A549 (cell line): ENCODE results near the gene COX4I1. TPM values are rescaled to one million over a fixed set of nuclear protein-coding genes. Genes with fewer than 3 reads are reported as not detected.

ENCODE experiments used
- ATAC-seq, 2 experiments: fragments of 200-7000 bp in 1 of 2; fragments of >200 bp in 1 of 2; cut with Nextera tagmentation in 1 of 2; cut with Tn5 transposase in 1 of 2; 3 replicates each; pipeline versions ENCODE4 v1.8.0 to v1.9.1; 2018 to 2020; ENCODE audit warnings: mild to moderate bottlenecking in 1 of 2, moderate library complexity in 1 of 2
- CTCF ChIA-PET: fragments of 300-600 bp; sonication (Branson Sonifier 250); formaldehyde crosslinking; extraction: SDS; loops from one replicate; lab custom pipeline; 2021; ENCODE audit warnings: antibody characterized with exemption, inconsistent platforms; lab: Yijun Ruan, JAX
- POLR2A ChIA-PET: fragments of 350-600 bp; formaldehyde crosslinking; extraction: SDS; loops from one replicate; lab custom pipeline; 2021; ENCODE audit warnings: antibody characterized with exemption, inconsistent platforms; lab: Yijun Ruan, JAX
- DNase-seq, 2 experiments: peaks; one replicate each; pipeline versions ENCODE4 v3.0.0 to v3.0.0-alpha.2; 2011 to 2016; ENCODE audit warnings: low read depth in 1 of 2, low spot score in 1 of 2
- FAIRE-seq: peaks from 2 replicates; lab custom pipeline; 2011; peaks lifted over from hg19 to GRCh38; lab: Jason Lieb, UNC
- H3K27ac ChIP-seq, 2 experiments: fragments of >200 bp; sonication (Bioruptor Twin); formaldehyde crosslinking; 3 replicates each; pipeline ENCODE4 v1.5.1; 2016 to 2017
- H3K4me1 ChIP-seq: fragments of >200 bp; sonication (Bioruptor Twin); formaldehyde crosslinking; 3 replicates; pipeline ENCODE4 v1.6.1; 2016
- H3K4me2 ChIP-seq: fragments of >200 bp; sonication (Bioruptor Twin); formaldehyde crosslinking; 3 replicates; pipeline ENCODE4 v1.6.1; 2016
- H3K4me3 ChIP-seq: fragments of >200 bp; sonication (Bioruptor Twin); formaldehyde crosslinking; 3 replicates; pipeline ENCODE4 v1.5.1; 2016
- H3K9me3 ChIP-seq: fragments of >200 bp; sonication (Bioruptor Twin); formaldehyde crosslinking; 3 replicates; pipeline ENCODE4 v1.6.1; 2016
- BHLHE40 ChIP-seq: IDR thresholded peaks from 2 replicates; pipeline ENCODE4 v1.6.1; 2012; ENCODE audit warnings: low read depth, low read length, inconsistent platforms
- CBX8 ChIP-seq: fragments of 200-600 bp; sonication (generic); IDR thresholded peaks from 2 replicates; pipeline ENCODE4 v1.6.1; 2016
- CEBPB ChIP-seq, 2 experiments: fragments of >200 bp in 1 of 2; sonication (Bioruptor Twin) in 1 of 2; formaldehyde crosslinking in 1 of 2; IDR thresholded peaks; 2 replicates each; pipeline ENCODE4 v1.6.1; 2012 to 2016
- EHMT2 ChIP-seq: fragments of 200-600 bp; sonication (generic); IDR thresholded peaks from 2 replicates; pipeline ENCODE4 v1.6.1; 2016; ENCODE audit warnings: antibody characterized with exemption, low read depth, mild to moderate bottlenecking, moderate library complexity
- ELK1 ChIP-seq: fragments of 150-350 bp; IDR thresholded peaks from 2 replicates; pipeline ENCODE4 v1.6.1; 2014; ENCODE audit warnings: low read depth, mild to moderate bottlenecking, low read length
- EP300 ChIP-seq, 2 experiments: fragments of >200 bp; sonication (Bioruptor Twin); formaldehyde crosslinking; IDR thresholded peaks; 2 replicates in 1 of 2; 3 replicates in 1 of 2; pipeline ENCODE4 v1.6.1; 2016 to 2017
- ESRRA ChIP-seq: fragments of 150-350 bp; IDR thresholded peaks from 2 replicates; pipeline ENCODE4 v1.6.1; 2014; ENCODE audit warnings: mild to moderate bottlenecking, low read length, borderline replicate concordance
- FOSB ChIP-seq: fragments of 250-450 bp; sonication (Bioruptor Pico); IDR thresholded peaks from 2 replicates; pipeline ENCODE4 v1.5.0; 2020; ENCODE audit warnings: mild to moderate bottlenecking, moderate library complexity
- FOSL2 ChIP-seq, 2 experiments: fragments of 450-650 bp in 1 of 2; fragments of >200 bp in 1 of 2; sonication (Bioruptor Twin) in 1 of 2; formaldehyde crosslinking; IDR thresholded peaks; 2 replicates each; pipeline versions ENCODE4 v1.5.0 to v1.6.1; 2016 to 2020; ENCODE audit warnings: mild to moderate bottlenecking in 1 of 2, moderate library complexity in 1 of 2
- FOXS1 ChIP-seq: fragments of 250-450 bp; sonication (Bioruptor Pico); IDR thresholded peaks from 2 replicates; pipeline ENCODE4 v1.5.0; 2020; ENCODE audit warnings: mild to moderate bottlenecking, moderate library complexity
- HDAC2 ChIP-seq: fragments of 200-600 bp; sonication (generic); IDR thresholded peaks from 2 replicates; pipeline ENCODE4 v1.6.1; 2016
- HOXB5 ChIP-seq: fragments of 250-450 bp; sonication (Bioruptor Pico); IDR thresholded peaks from 2 replicates; pipeline ENCODE4 v1.5.0; 2020; ENCODE audit warnings: mild to moderate bottlenecking, moderate library complexity
- MAFK ChIP-seq: fragments of 450-650 bp; IDR thresholded peaks from 2 replicates; pipeline ENCODE4 v1.6.1; 2014; ENCODE audit not compliant: partially characterized antibody
- MYC ChIP-seq: IDR thresholded peaks from 2 replicates; pipeline ENCODE4 v1.6.1; 2012; ENCODE audit warnings: mild to moderate bottlenecking, inconsistent platforms, low read length, improper control_type of control experiment, borderline replicate concordance
- NFE2L2 ChIP-seq: fragments of 150-350 bp; conservative IDR thresholded peaks from 2 replicates; pipeline ENCODE4 v1.6.1; 2014; ENCODE audit warnings: low read length
- POLR2A ChIP-seq: IDR thresholded peaks from 2 replicates; pipeline ENCODE4 v1.6.1; 2012; ENCODE audit warnings: mild to moderate bottlenecking, low read length
- POLR2AphosphoS2 ChIP-seq: conservative IDR thresholded peaks from 2 replicates; pipeline ENCODE4 v1.6.1; 2012; ENCODE audit warnings: low read length, improper control_type of control experiment, inconsistent platforms
- RARB ChIP-seq: fragments of 250-450 bp; sonication (Bioruptor Pico); IDR thresholded peaks from 2 replicates; pipeline ENCODE4 v1.8.0; 2021; ENCODE audit warnings: mild to moderate bottlenecking, moderate library complexity
- RFX5 ChIP-seq: fragments of 450-650 bp; IDR thresholded peaks from 2 replicates; pipeline ENCODE4 v1.7.1; 2014; ENCODE audit warnings: antibody characterized with exemption, mild to moderate bottlenecking, moderate library complexity
- RNF2 ChIP-seq: fragments of 200-600 bp; sonication (generic); IDR thresholded peaks from 2 replicates; pipeline ENCODE4 v1.6.1; 2016; ENCODE audit warnings: low read depth, mild to moderate bottlenecking, antibody characterized with exemption, moderate library complexity, borderline replicate concordance
- SMC3 ChIP-seq: fragments of >200 bp; sonication (Bioruptor Twin); formaldehyde crosslinking; IDR thresholded peaks from 3 replicates; pipeline ENCODE4 v1.6.1; 2018; ENCODE audit warnings: inconsistent platforms
- TP53 ChIP-seq: fragments of 250-450 bp; sonication (Bioruptor Pico); IDR thresholded peaks from 2 replicates; pipeline ENCODE4 v1.5.0; 2021; ENCODE audit warnings: mild to moderate bottlenecking, moderate library complexity
- ZC3H11A ChIP-seq: fragments of 450-650 bp; IDR thresholded peaks from 2 replicates; pipeline ENCODE4 v1.6.1; 2014; ENCODE audit warnings: antibody characterized with exemption, mild to moderate bottlenecking
- ZSCAN20 ChIP-seq: fragments of 250-450 bp; sonication (Bioruptor Pico); IDR thresholded peaks from 2 replicates; pipeline ENCODE4 v1.8.0; 2022; ENCODE audit warnings: mild to moderate bottlenecking, moderate library complexity
- WGBS: methylation state at CpG from one replicate; pipeline ENCODE4 v1.1.6; 2017; ENCODE audit errors: missing lambda C conversion rate; 5-methylcytosine and 5-hydroxymethylcytosine counted together
- polyA plus RNA-seq, 4 experiments: library from polyadenylated mRNA; depleted of rRNA in 3 of 4; stranded (reverse); fragments of >200 nt; fragmentation: RNase III in 1 of 4; extraction: RNeasy Plus Mini Kit Qiagen cat#74134 plus additional on column Dnase treatment in 1 of 4; gene quantifications; 2 replicates in 3 of 4; 3 replicates in 1 of 4; pipeline ENCODE4 v1.2.3, GENCODE V29; 2011 to 2017
- TF ChIP-seq, protein P1 (sequence below): fragments of 250-450 bp; sonication (Bioruptor Pico); IDR thresholded peaks from 2 replicates; pipeline ENCODE4 v1.5.0; 2020; ENCODE audit warnings: low read depth, mild to moderate bottlenecking, moderate library complexity
- TF ChIP-seq, protein P2 (sequence below): fragments of 250-450 bp; sonication (Bioruptor Pico); IDR thresholded peaks from 2 replicates; pipeline ENCODE4 v1.5.0; 2021; ENCODE audit warnings: mild to moderate bottlenecking, moderate library complexity, borderline replicate concordance

The COX4I1 gene
- polyA plus RNA-seq, 2 of the 4 experiments (the other 2 are of a cell fraction), result 783 to 929 TPM

GRCh38 chr16:85810097-85810741, 10.7 kb downstream of the COX4I1 start:
- ChIA-PET POLR2A (no interaction called here), CTCF (interaction anchor here (1.1 to 3.0 kb wide), 7 partner anchors 9 to 252 kb away, joined by 3 to 32 read pairs (median 4); no protein-coding TSS in a partner anchor)
- H3K4me2 ChIP-seq, result no peak overlapping the region
- DNase-seq, result no peak
- no peak overlapping the region for H3K27ac ChIP-seq
- ATAC-seq, result no peak; a peak in 1 of 6 replicates
- no peak for FAIRE-seq
- no peaks in the 10 kb centered on the region for H3K4me1 ChIP-seq
- WGBS, result 85% methylated on average over 13 of the region's 13 CpGs
- no peak overlapping the region for H3K4me3 ChIP-seq
- no peaks in the 10 kb centered on the region for H3K9me3 ChIP-seq
- TF ChIP-seq BHLHE40 (no peak), RARB (CRISPR knock-in tag) (no peak), TP53 (CRISPR knock-in tag) (no peak), POLR2A (no peak), EHMT2 (no peak), ZC3H11A (no peak), ESRRA (no peak), FOXS1 (CRISPR knock-in tag) (no peak), ELK1 (no peak)
- TF ChIP-seq, all 56 proteins: peak for 0

GRCh38 chr16:85810742-85811115, 11.2 kb downstream of the COX4I1 start:
- 83% methylated on average over 7 of the region's 7 CpGs for WGBS
- FAIRE-seq, result no peak
- DNase-seq, result no peak
- H3K9me3 ChIP-seq, result no peaks in the 10 kb centered on the region
- CTCF ChIA-PET, result interaction anchor here (1.1 to 3.0 kb wide), 6 partner anchors 9 to 212 kb away, joined by 3 to 32 read pairs (median 5); no protein-coding TSS in a partner anchor
- TF ChIP-seq RARB (CRISPR knock-in tag) (no peak), SMC3 (no peak), POLR2AphosphoS2 (no peak), HDAC2 (no peak), MAFK (no peak), HOXB5 (CRISPR knock-in tag) (no peak), NFE2L2 (no peak), CBX8 (no peak), FOSB (CRISPR knock-in tag) (no peak), RNF2 (no peak), ZSCAN20 (CRISPR knock-in tag) (no peak), EHMT2 (no peak), CEBPB (IDR thresholded peaks at IDR 0.05) (no peak), EP300 (IDR thresholded peaks at IDR 0.05) (no peak), FOSL2 (IDR thresholded peaks at IDR 0.05) (no peak), FOSL2 (CRISPR knock-in tag; IDR thresholded peaks at IDR 0.05) (no peak), RFX5 (no peak), MYC (no peak)
- TF ChIP-seq, protein P1, sequence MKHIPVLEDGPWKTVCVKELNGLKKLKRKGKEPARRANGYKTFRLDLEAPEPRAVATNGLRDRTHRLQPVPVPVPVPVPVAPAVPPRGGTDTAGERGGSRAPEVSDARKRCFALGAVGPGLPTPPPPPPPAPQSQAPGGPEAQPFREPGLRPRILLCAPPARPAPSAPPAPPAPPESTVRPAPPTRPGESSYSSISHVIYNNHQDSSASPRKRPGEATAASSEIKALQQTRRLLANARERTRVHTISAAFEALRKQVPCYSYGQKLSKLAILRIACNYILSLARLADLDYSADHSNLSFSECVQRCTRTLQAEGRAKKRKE (CRISPR knock-in tag), result no peak
- TF ChIP-seq, protein P2, sequence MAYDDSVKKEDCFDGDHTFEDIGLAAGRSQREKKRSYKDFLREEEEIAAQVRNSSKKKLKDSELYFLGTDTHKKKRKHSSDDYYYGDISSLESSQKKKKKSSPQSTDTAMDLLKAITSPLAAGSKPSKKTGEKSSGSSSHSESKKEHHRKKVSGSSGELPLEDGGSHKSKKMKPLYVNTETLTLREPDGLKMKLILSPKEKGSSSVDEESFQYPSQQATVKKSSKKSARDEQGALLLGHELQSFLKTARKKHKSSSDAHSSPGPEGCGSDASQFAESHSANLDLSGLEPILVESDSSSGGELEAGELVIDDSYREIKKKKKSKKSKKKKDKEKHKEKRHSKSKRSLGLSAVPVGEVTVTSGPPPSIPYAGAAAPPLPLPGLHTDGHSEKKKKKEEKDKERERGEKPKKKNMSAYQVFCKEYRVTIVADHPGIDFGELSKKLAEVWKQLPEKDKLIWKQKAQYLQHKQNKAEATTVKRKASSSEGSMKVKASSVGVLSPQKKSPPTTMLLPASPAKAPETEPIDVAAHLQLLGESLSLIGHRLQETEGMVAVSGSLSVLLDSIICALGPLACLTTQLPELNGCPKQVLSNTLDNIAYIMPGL (CRISPR knock-in tag), result no peak
- TF ChIP-seq, all 56 proteins: peak for 0
- Histone ChIP-seq H3K4me1 (no peaks in the 10 kb centered on the region), H3K27ac (no peak overlapping the region), H3K4me3 (no peak overlapping the region), H3K4me2 (no peak overlapping the region)
- POLR2A ChIA-PET, result no interaction called here
- ATAC-seq, result no peak
